ENCODE results near the gene ZNF274. TPM values are rescaled to one million over a fixed set of nuclear protein-coding genes. Genes with fewer than 3 reads are reported as not detected.

Gene ZNF274
- total RNA-seq, 4 donors from 2014 or later = 18.7 to 27.8 (median 22.8) TPM

DNA sequence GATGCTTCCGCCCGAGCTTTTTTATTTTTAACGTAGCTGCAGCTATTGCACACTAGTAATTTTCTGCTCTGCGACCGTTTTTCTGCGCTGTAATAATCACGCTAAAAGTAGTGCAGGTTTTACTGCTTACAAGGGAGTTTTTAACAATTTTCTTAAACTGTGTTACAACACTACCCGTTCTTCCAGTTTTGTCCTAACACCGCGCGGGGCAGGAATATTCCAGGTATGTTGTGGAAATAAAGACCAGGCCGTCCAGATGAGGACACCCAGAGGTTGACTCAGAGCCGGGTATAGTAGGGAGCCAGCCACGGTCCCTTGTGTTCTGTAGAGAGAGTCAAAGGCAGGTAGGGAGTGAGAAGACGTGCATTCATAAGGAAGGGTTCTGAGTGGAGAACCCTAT is 21.7 kb downstream of the ZNF274 start:
- Histone ChIP-seq H3K27ac (replicated peaks in 1 of 4) (no peak overlapping the region), H3K36me3 (peaks cover 74 to 97% (median 86%) of the 10 kb centered on the region in 4 donors), H3K4me3 (no peak overlapping the region), H3K9me3 (peaks cover 59 to 100% (median 100%) of the 10 kb centered on the region in 4 donors), H3K4me1 (no peaks in the 10 kb centered on the region), H3K27me3 (no peaks in the 10 kb centered on the region)
- 39% methylated on average over 15 of the region's 15 CpGs for WGBS
- intact Hi-C loops (cut with DNase I) = loop anchor here (5.0 kb wide), 1 partner anchor 58 kb away; no protein-coding TSS in a partner anchor
- TF ChIP-seq POLR2A (IDR thresholded peaks at IDR 0.05; ENCODE audit: low read depth) (no peak), POLR2AphosphoS5 (IDR thresholded peaks at IDR 0.05) (no peak), EP300 (IDR thresholded peaks at IDR 0.05) (no peak)
- TF ChIP-seq, protein P1, sequence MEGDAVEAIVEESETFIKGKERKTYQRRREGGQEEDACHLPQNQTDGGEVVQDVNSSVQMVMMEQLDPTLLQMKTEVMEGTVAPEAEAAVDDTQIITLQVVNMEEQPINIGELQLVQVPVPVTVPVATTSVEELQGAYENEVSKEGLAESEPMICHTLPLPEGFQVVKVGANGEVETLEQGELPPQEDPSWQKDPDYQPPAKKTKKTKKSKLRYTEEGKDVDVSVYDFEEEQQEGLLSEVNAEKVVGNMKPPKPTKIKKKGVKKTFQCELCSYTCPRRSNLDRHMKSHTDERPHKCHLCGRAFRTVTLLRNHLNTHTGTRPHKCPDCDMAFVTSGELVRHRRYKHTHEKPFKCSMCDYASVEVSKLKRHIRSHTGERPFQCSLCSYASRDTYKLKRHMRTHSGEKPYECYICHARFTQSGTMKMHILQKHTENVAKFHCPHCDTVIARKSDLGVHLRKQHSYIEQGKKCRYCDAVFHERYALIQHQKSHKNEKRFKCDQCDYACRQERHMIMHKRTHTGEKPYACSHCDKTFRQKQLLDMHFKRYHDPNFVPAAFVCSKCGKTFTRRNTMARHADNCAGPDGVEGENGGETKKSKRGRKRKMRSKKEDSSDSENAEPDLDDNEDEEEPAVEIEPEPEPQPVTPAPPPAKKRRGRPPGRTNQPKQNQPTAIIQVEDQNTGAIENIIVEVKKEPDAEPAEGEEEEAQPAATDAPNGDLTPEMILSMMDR (IDR thresholded peaks at IDR 0.05) = no peak
- no peak for DNase-seq (ENCODE audit: extremely low spot score)

DNA sequence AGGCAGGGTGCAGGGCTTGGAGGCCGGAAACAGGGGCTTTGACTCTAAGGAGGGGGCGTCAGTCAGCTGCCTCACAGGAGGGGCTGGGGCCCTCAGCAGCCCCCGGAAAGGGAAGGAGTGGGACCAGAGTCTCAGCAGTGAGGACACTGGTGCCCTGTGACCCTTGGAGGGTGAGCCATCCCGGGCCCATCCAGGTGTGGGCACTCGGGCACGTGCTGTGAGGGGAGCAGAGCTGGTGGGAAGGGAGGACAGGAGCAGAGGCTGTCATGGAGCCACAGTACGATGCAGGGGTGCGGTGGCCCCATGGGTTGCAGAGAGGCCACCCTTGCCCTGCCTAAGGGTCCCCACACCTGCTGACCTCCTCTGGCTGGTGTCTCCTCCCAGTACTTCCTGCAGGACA is 26.7 kb downstream of the ZNF274 start:
- Histone ChIP-seq H3K4me1 (no peaks in the 10 kb centered on the region), H3K4me3 (peak overlapping the region in 1 of 4 donors; percentile 9), H3K27ac (replicated peaks in 1 of 4) (no peak overlapping the region), H3K36me3 (peaks cover 86 to 95% (median 89%) of the 10 kb centered on the region in 4 donors), H3K27me3 (no peaks in the 10 kb centered on the region), H3K9me3 (peaks cover 68 to 100% (median 100%) of the 10 kb centered on the region in 4 donors)
- WGBS = 99% methylated on average over 7 of the region's 8 CpGs
- TF ChIP-seq, protein P1 (IDR thresholded peaks at IDR 0.05) = no peak
- TF ChIP-seq POLR2A (IDR thresholded peaks at IDR 0.05; ENCODE audit: low read depth) (no peak), EP300 (IDR thresholded peaks at IDR 0.05) (no peak), POLR2AphosphoS5 (IDR thresholded peaks at IDR 0.05) (no peak)
- intact Hi-C loops (cut with DNase I) = no loop called here
- no peak for DNase-seq (ENCODE audit: extremely low spot score)

DNA sequence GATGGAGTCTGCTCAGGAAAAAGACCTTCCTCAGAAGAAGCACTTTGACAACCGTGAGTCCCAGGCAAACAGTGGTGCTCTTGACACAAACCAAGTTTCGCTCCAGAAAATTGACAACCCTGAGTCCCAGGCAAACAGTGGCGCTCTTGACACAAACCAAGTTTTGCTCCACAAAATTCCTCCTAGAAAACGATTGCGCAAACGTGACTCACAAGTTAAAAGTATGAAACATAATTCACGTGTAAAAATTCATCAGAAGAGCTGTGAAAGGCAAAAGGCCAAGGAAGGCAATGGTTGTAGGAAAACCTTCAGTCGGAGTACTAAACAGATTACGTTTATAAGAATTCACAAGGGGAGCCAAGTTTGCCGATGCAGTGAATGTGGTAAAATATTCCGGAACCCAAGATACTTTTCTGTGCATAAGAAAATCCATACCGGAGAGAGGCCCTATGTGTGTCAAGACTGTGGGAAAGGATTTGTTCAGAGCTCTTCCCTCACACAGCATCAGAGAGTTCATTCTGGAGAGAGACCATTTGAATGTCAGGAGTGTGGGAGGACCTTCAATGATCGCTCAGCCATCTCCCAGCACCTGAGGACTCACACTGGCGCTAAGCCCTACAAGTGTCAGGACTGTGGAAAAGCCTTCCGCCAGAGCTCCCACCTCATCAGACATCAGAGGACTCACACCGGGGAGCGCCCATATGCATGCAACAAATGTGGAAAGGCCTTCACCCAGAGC is 29.6 kb downstream of the ZNF274 start:
- WGBS = 98% methylated on average over 17 of the region's 17 CpGs
- H3K4me1 ChIP-seq = no peaks in the 10 kb centered on the region
- H3K27me3 ChIP-seq = no peaks in the 10 kb centered on the region
- peaks cover 51 to 100% (median 100%) of the 10 kb centered on the region in 4 donors for H3K9me3 ChIP-seq
- no peak overlapping the region for H3K27ac ChIP-seq (replicated peaks in 1 of 4)
- DNase-seq (ENCODE audit: extremely low spot score) = no peak
- intact Hi-C loops (cut with DNase I) = no loop called here
- peaks cover 57 to 66% (median 60%) of the 10 kb centered on the region in 4 donors for H3K36me3 ChIP-seq
- TF ChIP-seq POLR2A (IDR thresholded peaks at IDR 0.05; ENCODE audit: low read depth) = no peak
- no peak for TF ChIP-seq POLR2AphosphoS5 (IDR thresholded peaks at IDR 0.05)
- no peak overlapping the region for H3K4me3 ChIP-seq

DNA sequence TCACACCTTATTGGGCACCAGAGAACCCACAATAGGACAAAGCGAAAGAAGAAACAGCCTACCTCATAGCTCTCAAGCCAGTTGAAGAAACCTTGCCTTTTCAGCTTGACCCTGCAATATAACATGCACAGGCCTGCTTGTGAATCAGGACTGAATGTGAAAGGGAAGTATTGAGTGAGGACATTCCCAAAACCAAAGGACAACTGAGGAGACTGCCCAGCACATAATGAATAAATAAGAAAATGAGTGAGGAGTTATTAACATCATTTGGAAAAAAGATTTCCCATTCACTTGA is 30.2 kb downstream of the ZNF274 start:
- Histone ChIP-seq H3K9me3 (peaks cover 46 to 100% (median 100%) of the 10 kb centered on the region in 4 donors), H3K27ac (replicated peaks in 1 of 4) (no peak overlapping the region), H3K4me1 (no peaks in the 10 kb centered on the region), H3K27me3 (no peaks in the 10 kb centered on the region), H3K4me3 (no peak overlapping the region), H3K36me3 (peaks cover 52 to 61% (median 55%) of the 10 kb centered on the region in 4 donors)
- intact Hi-C loops (cut with DNase I) = no loop called here
- no peak for DNase-seq (ENCODE audit: extremely low spot score)
- WGBS = 92% methylated on average over 1 of the region's 1 CpG
- TF ChIP-seq, protein P1 (IDR thresholded peaks at IDR 0.05) = no peak
- TF ChIP-seq EP300 (IDR thresholded peaks at IDR 0.05) (no peak), POLR2A (IDR thresholded peaks at IDR 0.05; ENCODE audit: low read depth) (no peak), POLR2AphosphoS5 (IDR thresholded peaks at IDR 0.05) (no peak)

DNA sequence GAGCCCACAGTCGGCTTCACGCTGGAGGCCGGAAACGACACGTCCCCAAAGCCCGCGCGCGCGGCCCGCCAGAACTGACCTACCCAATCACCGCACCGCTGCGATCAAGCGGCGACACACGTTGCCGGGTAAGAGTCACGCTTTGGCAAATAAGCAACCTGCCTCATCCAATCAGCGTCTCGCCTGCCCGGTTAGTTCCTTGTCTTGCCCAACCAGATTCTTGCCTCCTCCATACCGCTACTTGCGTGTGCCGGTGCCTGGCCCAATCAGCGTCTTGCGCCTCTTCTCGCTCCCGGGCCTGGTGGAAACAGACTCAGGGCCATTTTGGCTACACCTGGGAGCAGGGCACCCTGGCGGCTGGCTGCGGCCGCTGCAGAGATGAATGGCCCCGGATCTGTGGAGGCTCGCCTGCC is 34.2 kb downstream of the ZNF274 start:
- H3K27me3 ChIP-seq = no peaks in the 10 kb centered on the region
- H3K4me1 ChIP-seq = no peaks in the 10 kb centered on the region
- H3K36me3 ChIP-seq = peaks cover 11 to 20% (median 14%) of the 10 kb centered on the region in 4 donors
- intact Hi-C loops (cut with DNase I) = no loop called here
- WGBS = 47% methylated on average over 33 of the region's 34 CpGs
- TF ChIP-seq, protein P1 (IDR thresholded peaks at IDR 0.05) = no peak
- no peak for TF ChIP-seq POLR2AphosphoS5 (IDR thresholded peaks at IDR 0.05)
- no peak for TF ChIP-seq POLR2A (IDR thresholded peaks at IDR 0.05; ENCODE audit: low read depth)
- TF ChIP-seq EP300 (IDR thresholded peaks at IDR 0.05) = no peak
- peaks cover 21 to 96% (median 80%) of the 10 kb centered on the region in 4 donors for H3K9me3 ChIP-seq
- H3K4me3 ChIP-seq = no peak overlapping the region
- H3K27ac ChIP-seq (replicated peaks in 1 of 4) = no peak overlapping the region
- no peak for DNase-seq (ENCODE audit: extremely low spot score)

Measured in esophagus muscularis mucosa (tissue), 4 donors.